C4-2B (cell line): ENCODE data around the gene PRMT6.
"Not testable (repeated sequence)": the region's sequence is repeated elsewhere in the genome, so short reads cannot be mapped to it uniquely, and the experiment has no call there.

ENCODE experiments used
- CTCF ChIP-seq: fragments of 450-650 bp; conservative IDR thresholded peaks from 2 replicates; pipeline ENCODE4 v1.5.1; 2017; ENCODE audit warnings: mild to moderate bottlenecking
- ZFX ChIP-seq: fragments of 450-650 bp; IDR thresholded peaks from 2 replicates; pipeline ENCODE4 v1.6.1; 2017

- TF ChIP-seq CTCF, ZFX: not testable (repeated sequence)
Observed at GRCh38 chr1:107055919-107056425, 502 bp upstream of the PRMT6 start.
